Right lobe of liver (tissue), 6 donors: ENCODE data around the gene SLC25A46. TPM values are rescaled to one million over a fixed set of nuclear protein-coding genes. Genes with fewer than 3 reads are reported as not detected.
A peak's percentile ranks its signal among the peaks of the same experiment; 100 is the strongest.

Experiments
- ATAC-seq, 4 donors: fragments of 200-7000 bp; cut with Tn5 transposase; one replicate each; pipeline ENCODE4 v1.9.1; 2020; ENCODE audit warnings: mild to moderate bottlenecking in 4 of 4, moderate library complexity in 4 of 4
- DNase-seq, 3 donors: peaks; one replicate each; pipeline ENCODE4 v3.0.0-alpha.2; 2020
- H3K27ac ChIP-seq, 3 donors: fragments of 200-600 bp; one replicate each; pipeline ENCODE4 v1.8.0; 2022
- H3K27me3 ChIP-seq, 2 donors: fragments of 200-600 bp; one replicate each; pipeline ENCODE4 v1.8.0; 2022
- H3K36me3 ChIP-seq, 4 donors: fragments of 200-600 bp; sonication (generic) in 1 of 4; one replicate each; pipeline versions ENCODE4 v1.5.1 to v1.8.0; 2017 to 2022; ENCODE audit warnings: control low read depth in 1 of 4
- H3K4me1 ChIP-seq, 4 donors: fragments of 200-600 bp; sonication (generic) in 1 of 4; one replicate each; pipeline versions ENCODE4 v1.5.1 to v1.8.0; 2017 to 2022; ENCODE audit warnings: control low read depth in 1 of 4
- H3K4me3 ChIP-seq, 3 donors: fragments of 200-600 bp; one replicate each; pipeline ENCODE4 v1.8.0; 2022
- H3K9me3 ChIP-seq, 4 donors: fragments of 200-600 bp; sonication (generic) in 1 of 4; one replicate each; pipeline versions ENCODE4 v1.5.1 to v1.8.0; 2017 to 2022; ENCODE audit warnings: control low read depth in 1 of 4
- POLR2A ChIP-seq: fragments of 450-650 bp; IDR thresholded peaks from one replicate; pipeline ENCODE4 v1.6.1; 2017; ENCODE audit warnings: antibody characterized with exemption, mild to moderate bottlenecking
- WGBS: methylation state at CpG from one replicate; pipeline ENCODE4 v1.1.6; 2018; ENCODE audit warnings: low coverage, low lambda C conversion rate; ENCODE audit not compliant: insufficient coverage; ENCODE audit errors: missing lambda C conversion rate; 5-methylcytosine and 5-hydroxymethylcytosine counted together
- intact Hi-C, 2 donors: fragments of 100-400 bp; cut with DNase I; formaldehyde crosslinking; loops; one replicate each; pipeline versions ENCODE4 v1.11.2 to v1.14.1; 2022
- total RNA-seq, 6 experiments: library from RNA; depleted of rRNA in 2 of 6; stranded (reverse); fragments of >200 nt in 2 of 6; fragmentation: NEBNext Ultra II Directional in 3 of 6; extraction: Animal tissue kit (Norgen Biotek cat#: 25700) in 3 of 6; gene quantifications; one replicate each; pipeline versions ENCODE4 v1.1.0 to v1.2.4, GENCODE V29; 2016 to 2023
- TF ChIP-seq, protein P1 (sequence below), 4 donors: fragments of 200-600 bp in 3 of 4; fragments of 450-650 bp in 1 of 4; IDR thresholded peaks; one replicate each; pipeline versions ENCODE4 v1.5.1 to v1.8.0; 2016 to 2022; ENCODE audit warnings: antibody characterized with exemption in 4 of 4, mild to moderate bottlenecking in 2 of 4
- donor health status: DM: no; HTN: yes; CAD: no.
- donor health status: DM: no; HTN: no; CAD: no.
- donor health status: DM: no; HTN: no; CAD: no.
- donor health status: DM: no; HTN: yes; CAD: no.
- donor health status: DM: no; HTN: yes; CAD: no.

SLC25A46 gene
- total RNA-seq, 6 experiments from 2014 or later: 22.0 to 35.6 (median 26.0) TPM

DNA sequence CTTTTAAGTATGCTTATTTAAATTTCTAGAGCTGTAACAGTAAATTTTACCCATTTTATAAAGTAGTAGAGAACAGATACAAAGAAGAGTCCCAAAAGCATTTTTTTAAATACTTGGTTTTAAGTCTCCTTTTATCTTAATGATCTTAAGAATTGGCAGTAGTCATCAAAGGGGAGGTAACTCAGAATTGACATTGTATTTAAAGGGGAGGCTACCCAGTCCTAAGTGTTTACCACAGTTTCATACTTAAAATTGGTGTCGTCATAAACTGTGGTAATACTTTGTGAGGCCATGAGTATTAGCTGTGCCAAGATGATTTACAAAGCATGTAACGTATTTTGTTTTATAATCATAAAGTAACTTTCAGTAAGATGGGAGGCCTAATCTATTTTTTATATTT lies 14.8 kb downstream of the SLC25A46 start:
- ATAC-seq (no peak), DNase-seq (no peak)
- peaks cover 0 to 26% (median under 1%) of the 10 kb centered on the region in 4 donors for H3K36me3 ChIP-seq
- TF ChIP-seq POLR2A: no peak
- TF ChIP-seq, protein P1, sequence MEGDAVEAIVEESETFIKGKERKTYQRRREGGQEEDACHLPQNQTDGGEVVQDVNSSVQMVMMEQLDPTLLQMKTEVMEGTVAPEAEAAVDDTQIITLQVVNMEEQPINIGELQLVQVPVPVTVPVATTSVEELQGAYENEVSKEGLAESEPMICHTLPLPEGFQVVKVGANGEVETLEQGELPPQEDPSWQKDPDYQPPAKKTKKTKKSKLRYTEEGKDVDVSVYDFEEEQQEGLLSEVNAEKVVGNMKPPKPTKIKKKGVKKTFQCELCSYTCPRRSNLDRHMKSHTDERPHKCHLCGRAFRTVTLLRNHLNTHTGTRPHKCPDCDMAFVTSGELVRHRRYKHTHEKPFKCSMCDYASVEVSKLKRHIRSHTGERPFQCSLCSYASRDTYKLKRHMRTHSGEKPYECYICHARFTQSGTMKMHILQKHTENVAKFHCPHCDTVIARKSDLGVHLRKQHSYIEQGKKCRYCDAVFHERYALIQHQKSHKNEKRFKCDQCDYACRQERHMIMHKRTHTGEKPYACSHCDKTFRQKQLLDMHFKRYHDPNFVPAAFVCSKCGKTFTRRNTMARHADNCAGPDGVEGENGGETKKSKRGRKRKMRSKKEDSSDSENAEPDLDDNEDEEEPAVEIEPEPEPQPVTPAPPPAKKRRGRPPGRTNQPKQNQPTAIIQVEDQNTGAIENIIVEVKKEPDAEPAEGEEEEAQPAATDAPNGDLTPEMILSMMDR (IDR thresholded peaks at IDR 0.05): no peak
- H3K4me3 ChIP-seq: no peak overlapping the region
- H3K4me1 ChIP-seq: no peaks in the 10 kb centered on the region
- intact Hi-C loops: no loop called here
- 94% methylated on average over 2 of the region's 2 CpGs for WGBS
- H3K9me3 ChIP-seq: no peaks in the 10 kb centered on the region
- H3K27ac ChIP-seq: no peak overlapping the region
- H3K27me3 ChIP-seq: no peaks in the 10 kb centered on the region

DNA sequence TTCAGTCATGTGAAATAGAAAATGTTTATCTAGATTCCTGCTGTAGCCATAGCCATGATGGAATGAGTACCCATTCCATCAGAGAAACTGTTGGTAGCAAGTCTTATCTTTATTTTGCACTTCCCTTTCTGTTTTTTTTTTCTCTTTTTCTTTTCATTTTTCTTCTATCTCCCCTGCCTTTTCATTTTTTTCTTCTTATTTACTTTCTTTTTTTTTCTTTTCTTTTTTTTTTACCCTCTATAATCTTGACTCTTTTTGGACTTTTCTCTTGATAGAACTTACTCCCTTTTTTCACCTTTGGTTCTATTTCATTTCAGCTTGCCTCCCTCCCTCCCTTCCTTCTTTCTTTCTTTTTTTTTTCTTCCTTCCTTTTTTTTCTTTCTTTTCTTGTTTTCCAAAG lies 15.4 kb downstream of the SLC25A46 start:
- Histone ChIP-seq H3K27ac (no peak overlapping the region), H3K4me3 (no peak overlapping the region), H3K9me3 (no peaks in the 10 kb centered on the region), H3K36me3 (peaks cover 0 to 21% (median 0%) of the 10 kb centered on the region in 4 donors), H3K27me3 (no peaks in the 10 kb centered on the region), H3K4me1 (no peaks in the 10 kb centered on the region)
- intact Hi-C loops: no loop called here
- no peak for ATAC-seq
- TF ChIP-seq, protein P1 (IDR thresholded peaks at IDR 0.05): no peak
- TF ChIP-seq POLR2A: no peak
- DNase-seq: no peak

DNA sequence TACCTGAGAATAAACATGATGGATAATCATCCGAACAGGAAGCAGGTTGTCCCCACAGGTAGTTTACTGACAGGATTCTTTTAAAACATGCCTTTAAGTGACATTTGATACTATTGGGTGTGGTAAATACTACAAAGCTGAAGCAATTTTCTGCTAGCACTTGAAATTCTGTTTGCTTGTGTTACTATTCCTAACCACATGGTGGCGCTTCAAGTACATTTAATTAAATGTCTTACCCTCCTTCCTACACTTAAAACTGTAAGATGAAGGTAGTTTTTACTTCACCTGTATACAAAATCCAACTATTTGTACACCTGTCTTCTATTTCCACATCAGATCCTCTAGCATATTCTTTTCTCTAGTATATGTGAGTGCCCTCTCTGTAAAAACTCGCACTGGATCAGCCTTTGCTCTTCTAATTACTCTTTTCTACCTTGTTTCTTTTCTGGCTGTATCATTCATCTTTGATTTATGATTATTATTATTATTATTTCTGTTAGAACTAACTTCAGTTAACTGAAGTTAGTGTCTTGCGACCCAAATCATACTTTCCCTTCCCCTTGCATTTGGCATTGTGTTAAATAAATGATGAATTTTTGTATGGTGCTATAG lies 18.4 kb downstream of the SLC25A46 start:
- WGBS: 50% methylated on average over 4 of the region's 4 CpGs
- H3K27me3 ChIP-seq: no peaks in the 10 kb centered on the region
- peaks cover 0 to 34% (median 4%) of the 10 kb centered on the region in 4 donors for H3K36me3 ChIP-seq
- intact Hi-C loops: no loop called here
- H3K4me1 ChIP-seq: peaks cover 0 to 3% (median 0%) of the 10 kb centered on the region in 4 donors
- no peak overlapping the region for H3K27ac ChIP-seq
- H3K4me3 ChIP-seq: no peak overlapping the region
- H3K9me3 ChIP-seq: no peaks in the 10 kb centered on the region
- peak; percentile 57 to 84 (median 82) for ATAC-seq
- no peak for DNase-seq
- TF ChIP-seq, protein P1 (IDR thresholded peaks at IDR 0.05): peak; percentile 70 to 78 (median 72)
- TF ChIP-seq POLR2A: no peak

DNA sequence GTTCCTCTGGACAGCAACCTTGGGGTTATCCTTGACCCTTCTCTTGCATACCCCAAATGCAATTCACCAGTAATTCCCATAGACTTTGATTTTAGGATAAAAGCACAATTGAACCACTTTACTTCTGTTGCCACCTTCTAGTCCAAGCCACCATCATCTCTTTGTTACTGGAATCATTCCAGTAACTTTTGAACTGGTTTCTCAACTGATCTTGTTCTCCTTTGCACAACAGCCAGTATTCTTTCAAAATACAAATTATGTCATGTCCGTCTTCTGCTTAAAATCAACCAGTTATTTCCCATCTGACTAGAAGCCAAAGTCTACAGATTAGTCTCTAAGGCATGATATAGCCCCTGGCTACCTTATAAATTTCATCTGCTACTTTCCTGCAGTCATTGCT lies 21.4 kb downstream of the SLC25A46 start:
- 42% methylated on average over 1 of the region's 1 CpG for WGBS
- Histone ChIP-seq H3K36me3 (peaks cover 0 to 43% (median 10%) of the 10 kb centered on the region in 4 donors), H3K27ac (no peak overlapping the region), H3K27me3 (no peaks in the 10 kb centered on the region), H3K4me3 (no peak overlapping the region), H3K9me3 (no peaks in the 10 kb centered on the region), H3K4me1 (peaks cover 0 to 3% (median 0%) of the 10 kb centered on the region in 4 donors)
- ATAC-seq: peak in 2 of 4 donors; percentile 31 to 67
- TF ChIP-seq, protein P1 (IDR thresholded peaks at IDR 0.05): no peak
- TF ChIP-seq POLR2A: no peak
- no peak for DNase-seq
- intact Hi-C loops: no loop called here
